Stimulated activated CD8-positive, alpha-beta memory T cell treated with anti-CD3 and anti-CD28 coated beads, Interleukin-15, amount 100 ng/mL, for 24 hours (primary cell): ENCODE data around the gene BUB3.

Experiments
- DNase-seq: peaks from one replicate; pipeline ENCODE4 v3.0.0-alpha.2; 2020; ENCODE audit warnings: low read depth

Gene BUB3

GRCh38 chr10:123141791-123142700 lies 12.2 kb upstream of the BUB3 start:
- no peak for DNase-seq

GRCh38 chr10:123142701-123143161 lies 11.5 kb upstream of the BUB3 start:
- DNase-seq: no peak

- DNase-seq: no peak
These were observed 10.9 kb upstream of the BUB3 start for GRCh38 chr10:123143162-123143824.

GRCh38 chr10:123143825-123144168 lies 10.4 kb upstream of the BUB3 start:
- no peak for DNase-seq

- no peak for DNase-seq
These were observed 9.3 kb upstream of the BUB3 start for GRCh38 chr10:123144697-123145541.

- DNase-seq: no peak
These were observed 8.6 kb upstream of the BUB3 start for GRCh38 chr10:123145542-123146012.

GRCh38 chr10:123146013-123146893 lies 7.9 kb upstream of the BUB3 start:
- no peak for DNase-seq

- no peak for DNase-seq
These were observed 7.1 kb upstream of the BUB3 start for GRCh38 chr10:123146894-123147634.

GRCh38 chr10:123147635-123148413 lies 6.4 kb upstream of the BUB3 start, which contains the start of gene HMX2:
Gene HMX2, plus strand, starts transcription at chr10:123148136. Its CDS starts 243 bp downstream, at chr10:123148379.
- no peak for DNase-seq

GRCh38 chr10:123148414-123149161 lies 5.6 kb upstream of the BUB3 start:
- no peak for DNase-seq

- no peak for DNase-seq
These were observed 5.0 kb upstream of the BUB3 start for GRCh38 chr10:123149162-123149567.

GRCh38 chr10:123149568-123150270 lies 4.5 kb upstream of the BUB3 start:
- DNase-seq: no peak

- DNase-seq: no peak
These were observed 3.8 kb upstream of the BUB3 start for GRCh38 chr10:123150271-123150985.

GRCh38 chr10:123150986-123151736 lies 3.0 kb upstream of the BUB3 start:
- DNase-seq: no peak

GRCh38 chr10:123151737-123152135 lies 2.5 kb upstream of the BUB3 start:
- DNase-seq: no peak

- no peak for DNase-seq
These were observed 613 bp upstream of the BUB3 start for GRCh38 chr10:123153486-123154091.
